AG09309 (cell line): ENCODE data around the gene RPLP2.
A peak's percentile ranks its signal among the peaks of the same experiment; 100 is the strongest.

Experiments used
- DNase-seq: peaks from one replicate; pipeline ENCODE4 v3.0.0-alpha.2; 2010; ENCODE audit warnings: low read depth
- H3K4me3 ChIP-seq: 2 replicates; pipeline ENCODE4 v1.5.1; 2011; ENCODE audit warnings: mild to moderate bottlenecking, low read depth, low read length, moderate library complexity; ENCODE audit not compliant: control insufficient read depth
- CTCF ChIP-seq: IDR thresholded peaks from 2 replicates; pipeline ENCODE4 v1.5.1; 2011; ENCODE audit warnings: mild to moderate bottlenecking, low read depth, low read length, inconsistent platforms; ENCODE audit not compliant: insufficient read depth, control insufficient read depth; ENCODE audit errors: missing control alignments

RPLP2 gene

GRCh38 chr11:818396-819128, 8.8 kb downstream of the RPLP2 start, which contains the start of gene PNPLA2:
TSS of gene PNPLA2 (plus strand) at chr11:818914. CDS start at chr11:819719, 805 bp downstream.
- peak within 1 kb of the TSS; percentile 81 for H3K4me3 ChIP-seq
- TF ChIP-seq CTCF, result no peak
- DNase-seq, result no peak

DNA sequence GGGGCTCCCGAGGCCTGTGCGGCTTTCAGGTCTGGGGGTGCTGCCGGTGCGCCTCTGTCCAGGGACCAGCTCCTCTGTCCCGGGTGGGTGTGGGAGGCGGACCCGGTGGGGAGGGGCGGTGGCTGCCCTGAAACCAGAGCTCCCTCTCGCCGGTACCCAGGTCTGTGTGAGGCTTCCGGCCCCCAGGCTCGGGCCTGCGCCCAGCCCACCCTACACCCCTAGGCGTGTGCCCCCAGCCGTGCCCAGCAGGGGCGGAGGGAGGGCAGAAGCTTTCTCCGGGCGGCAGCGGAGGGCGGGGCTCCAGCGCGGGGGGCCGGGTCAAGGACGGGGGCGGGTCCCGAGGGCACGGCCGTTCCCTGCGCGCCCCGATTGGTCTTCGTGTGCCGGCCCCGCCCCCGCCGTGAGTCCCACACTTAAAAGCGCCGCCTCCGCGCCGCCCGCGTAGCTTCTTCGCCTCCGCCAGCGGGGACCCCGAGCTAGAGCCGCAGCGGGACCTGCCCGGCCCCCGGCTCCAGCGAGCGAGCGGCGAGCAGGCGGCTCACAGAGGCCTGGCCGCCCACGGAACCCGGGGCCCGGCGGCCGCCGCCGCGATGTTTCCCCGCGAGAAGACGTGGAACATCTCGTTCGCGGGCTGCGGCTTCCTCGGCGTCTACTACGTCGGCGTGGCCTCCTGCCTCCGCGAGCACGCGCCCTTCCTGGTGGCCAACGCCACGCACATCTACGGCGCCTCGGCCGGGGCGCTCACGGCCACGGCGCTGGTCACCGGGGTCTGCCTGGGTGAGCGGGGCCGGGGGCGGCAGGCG, 9.6 kb downstream of the RPLP2 start:
- TF ChIP-seq CTCF, result peak; percentile 6
- no peak for DNase-seq
- H3K4me3 ChIP-seq, result peak overlapping the region; percentile 81

DNA sequence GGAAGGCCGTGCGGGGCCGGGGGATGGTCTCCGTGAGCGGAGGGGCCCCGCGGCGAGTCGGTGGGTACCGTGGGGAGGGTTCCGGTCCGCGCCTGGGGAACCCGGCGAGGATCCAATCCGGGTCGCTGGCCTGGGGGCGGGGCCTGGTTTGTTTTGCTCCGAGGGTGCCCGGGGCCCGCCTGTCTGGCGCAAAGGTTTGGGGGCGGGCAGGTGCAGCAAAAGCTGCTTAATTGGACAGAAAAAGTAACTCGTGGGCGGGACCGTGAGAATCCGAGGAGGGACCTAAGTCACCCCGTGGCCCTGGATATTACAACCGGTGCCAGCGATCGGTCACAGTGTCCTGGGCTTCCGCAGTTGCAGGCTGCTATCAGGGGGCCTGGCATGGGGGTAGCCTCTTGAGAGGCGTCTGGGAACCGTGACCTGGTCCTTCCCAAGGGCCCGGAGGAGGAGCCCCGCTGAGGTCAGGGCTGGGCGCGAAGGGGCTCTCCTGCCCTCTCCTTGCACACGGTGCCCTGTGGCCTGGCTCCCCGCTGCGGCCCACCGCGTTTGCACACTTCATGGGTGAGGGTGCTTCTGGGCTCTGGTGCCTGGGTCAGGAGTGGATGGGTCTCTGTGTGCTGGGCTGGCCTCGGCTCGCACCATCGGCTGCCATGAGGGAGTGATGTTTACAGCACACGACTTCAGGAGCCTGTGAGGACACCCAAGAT, 10.3 kb downstream of the RPLP2 start:
- H3K4me3 ChIP-seq, result peak overlapping the region; percentile 81
- TF ChIP-seq CTCF, result no peak
- DNase-seq, result no peak

- H3K4me3 ChIP-seq, result peak overlapping the region; percentile 81
- no peak for DNase-seq
- TF ChIP-seq CTCF, result no peak
Observed at GRCh38 chr11:820655-821511, 11.1 kb downstream of the RPLP2 start.

DNA sequence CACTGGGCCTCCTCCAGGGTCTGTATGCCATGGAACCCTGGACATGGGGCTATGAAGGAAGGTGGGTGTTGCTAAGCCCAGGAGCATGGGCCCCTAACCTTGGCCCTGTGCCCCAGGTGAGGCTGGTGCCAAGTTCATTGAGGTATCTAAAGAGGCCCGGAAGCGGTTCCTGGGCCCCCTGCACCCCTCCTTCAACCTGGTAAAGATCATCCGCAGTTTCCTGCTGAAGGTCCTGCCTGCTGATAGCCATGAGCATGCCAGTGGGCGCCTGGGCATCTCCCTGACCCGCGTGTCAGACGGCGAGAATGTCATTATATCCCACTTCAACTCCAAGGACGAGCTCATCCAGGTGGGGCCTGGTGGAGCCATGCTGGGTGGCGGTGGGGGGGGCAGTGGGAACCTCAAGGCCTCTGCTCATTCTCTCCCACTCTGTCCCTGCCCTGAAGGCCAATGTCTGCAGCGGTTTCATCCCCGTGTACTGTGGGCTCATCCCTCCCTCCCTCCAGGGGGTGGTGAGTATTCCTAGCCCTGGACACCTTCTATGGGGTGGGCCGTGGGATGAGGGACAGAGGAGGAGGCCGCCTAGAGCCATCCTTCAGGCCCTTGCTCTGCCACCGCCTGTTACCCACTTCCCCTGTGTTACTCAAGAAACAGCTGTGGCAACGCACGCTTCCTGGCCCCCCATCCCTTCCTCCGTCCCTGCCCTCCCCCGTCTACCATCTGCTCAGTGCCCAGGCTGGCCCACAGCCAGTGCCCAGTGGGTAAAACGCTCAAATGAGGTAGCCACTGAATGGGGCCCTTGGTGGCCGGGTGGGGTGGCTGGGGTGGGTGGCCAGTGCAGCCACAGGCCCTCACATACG, 12.0 kb downstream of the RPLP2 start:
- DNase-seq, result no peak
- peak overlapping the region; percentile 81 for H3K4me3 ChIP-seq
- TF ChIP-seq CTCF, result no peak
